GM08714 (cell line): ENCODE data around the gene CORO2A.

ENCODE experiments used
- H3K4me3 ChIP-seq: fragments of 200-500 bp; sonication (Bioruptor generic); 2 replicates; pipeline ENCODE4 v1.5.1; 2014; ENCODE audit warnings: mild to moderate bottlenecking, low read length, inconsistent platforms
- ZNF274 ChIP-seq: IDR thresholded peaks from 2 replicates; pipeline ENCODE4 v1.6.1; 2012; ENCODE audit warnings: mild to moderate bottlenecking, low read depth, low read length

The CORO2A gene, protein sequence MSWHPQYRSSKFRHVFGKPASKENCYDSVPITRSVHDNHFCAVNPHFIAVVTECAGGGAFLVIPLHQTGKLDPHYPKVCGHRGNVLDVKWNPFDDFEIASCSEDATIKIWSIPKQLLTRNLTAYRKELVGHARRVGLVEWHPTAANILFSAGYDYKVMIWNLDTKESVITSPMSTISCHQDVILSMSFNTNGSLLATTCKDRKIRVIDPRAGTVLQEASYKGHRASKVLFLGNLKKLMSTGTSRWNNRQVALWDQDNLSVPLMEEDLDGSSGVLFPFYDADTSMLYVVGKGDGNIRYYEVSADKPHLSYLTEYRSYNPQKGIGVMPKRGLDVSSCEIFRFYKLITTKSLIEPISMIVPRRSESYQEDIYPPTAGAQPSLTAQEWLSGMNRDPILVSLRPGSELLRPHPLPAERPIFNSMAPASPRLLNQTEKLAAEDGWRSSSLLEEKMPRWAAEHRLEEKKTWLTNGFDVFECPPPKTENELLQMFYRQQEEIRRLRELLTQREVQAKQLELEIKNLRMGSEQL

DNA sequence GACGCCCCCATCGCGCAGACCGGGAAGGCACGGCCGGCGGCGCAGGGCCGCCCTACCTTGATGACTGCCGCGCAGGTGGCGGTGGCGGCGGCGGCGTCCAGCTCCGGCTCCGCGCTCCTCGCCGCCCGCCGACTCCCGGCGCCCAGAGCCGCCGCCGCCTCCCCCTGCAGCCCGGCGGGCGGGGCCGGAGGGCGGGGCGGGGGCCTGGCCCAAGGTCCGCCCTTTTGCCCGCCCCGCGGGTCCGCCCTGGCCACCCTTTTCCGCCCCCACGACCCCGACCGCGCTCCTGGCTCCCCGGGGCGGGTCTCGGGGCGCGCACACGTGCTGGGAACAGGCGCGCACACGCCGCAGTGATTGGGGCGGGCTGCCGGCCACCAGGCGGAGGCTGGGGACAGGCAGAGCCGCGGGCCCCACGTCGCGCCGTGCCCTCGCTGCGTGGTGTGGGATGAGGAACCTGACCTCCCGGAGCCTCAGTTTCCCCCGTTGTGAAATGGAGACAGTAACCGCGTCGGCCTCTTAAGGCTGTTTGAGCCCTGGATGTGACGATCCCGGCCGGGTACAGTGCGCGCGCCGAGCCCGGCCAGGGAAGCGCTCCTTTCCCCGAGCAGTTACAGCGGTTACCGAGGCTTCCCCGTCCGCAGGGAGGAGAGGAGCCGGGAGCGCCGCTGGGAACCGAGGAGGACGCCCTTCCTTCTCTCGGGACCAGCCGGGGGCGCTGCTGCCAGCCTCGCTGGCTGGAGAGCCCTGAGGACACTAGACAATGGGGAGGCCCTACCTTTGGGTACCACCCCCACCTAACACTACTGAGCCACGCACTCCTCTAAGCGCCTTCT is at the start of gene CORO2A:
CORO2A (minus strand) TSS at position 135 of the 833 bp plus-strand sequence. CDS start 34,977 bp downstream, outside the sequence.
- no peak for TF ChIP-seq ZNF274

DNA sequence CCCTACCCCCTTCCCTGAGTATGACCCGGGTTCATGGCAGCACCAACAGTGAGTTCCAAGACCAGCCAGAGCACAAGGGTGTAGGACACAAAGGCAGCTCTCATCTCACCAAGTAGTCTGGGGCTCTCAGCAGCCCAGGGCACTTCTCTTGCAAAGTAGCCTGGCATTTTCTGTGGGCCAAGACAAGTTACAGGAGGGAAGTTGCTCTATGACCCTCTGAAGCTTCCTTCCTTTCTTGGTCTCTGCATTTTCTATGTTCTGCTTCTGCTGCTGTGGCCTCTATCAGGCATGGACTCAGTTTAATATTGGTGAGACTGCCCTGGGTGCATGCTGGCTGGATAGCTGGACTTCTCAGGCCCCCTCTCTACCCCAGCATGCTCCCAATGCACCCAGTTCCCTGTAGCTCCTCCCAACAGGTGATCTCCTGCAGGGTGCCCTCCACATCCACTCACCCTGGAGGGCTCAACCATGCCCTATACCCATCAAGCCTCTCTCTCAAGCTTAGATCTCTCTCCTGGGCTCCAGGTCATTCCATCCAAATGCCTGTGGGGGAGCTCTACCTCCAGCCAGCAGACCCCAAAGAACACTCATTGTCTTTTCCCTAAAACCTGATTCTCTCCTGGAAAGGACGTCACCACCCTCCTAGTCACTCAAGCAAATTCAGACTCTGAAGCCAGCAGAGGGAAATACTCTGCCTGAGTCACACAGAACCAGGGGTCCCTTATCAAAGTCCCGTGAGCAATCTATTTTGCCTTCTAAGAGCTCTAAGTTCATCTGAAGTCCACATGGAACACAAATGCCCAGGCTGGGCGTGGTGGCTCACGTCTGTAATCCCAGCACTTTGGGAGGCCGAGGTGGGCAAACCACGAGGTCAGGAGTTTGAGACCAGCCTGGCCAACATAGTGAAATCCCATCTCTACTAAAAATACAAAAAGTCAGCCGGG is 49.2 kb upstream of the CORO2A start:
- no peak overlapping the region for H3K4me3 ChIP-seq
- TF ChIP-seq ZNF274 = no peak

More for the DNA sequence above, at the start of gene CORO2A:
- peak within 1 kb of the TSS; percentile 58; the same call in 1 of the 2 replicates for H3K4me3 ChIP-seq

DNA sequence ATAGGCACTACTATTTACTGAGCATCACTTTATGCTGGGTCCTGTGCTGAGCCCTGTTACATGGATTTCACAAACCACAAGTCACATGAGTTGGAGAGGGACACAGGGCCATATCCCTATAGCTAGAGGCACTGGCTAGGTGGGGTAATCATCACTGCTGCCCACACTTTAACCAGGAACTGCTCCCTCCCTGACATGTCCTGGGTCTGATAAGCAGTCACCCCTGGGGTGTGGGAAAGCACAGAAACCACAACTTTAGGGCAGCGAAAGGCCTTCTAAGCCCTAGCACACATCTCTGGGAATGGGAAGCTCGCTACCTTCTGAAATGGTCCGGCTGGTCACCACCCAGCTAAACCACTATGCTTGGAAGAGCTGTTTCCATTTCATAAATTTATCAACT is 48.0 kb upstream of the CORO2A start:
- no peak overlapping the region for H3K4me3 ChIP-seq
- TF ChIP-seq ZNF274 = no peak

DNA sequence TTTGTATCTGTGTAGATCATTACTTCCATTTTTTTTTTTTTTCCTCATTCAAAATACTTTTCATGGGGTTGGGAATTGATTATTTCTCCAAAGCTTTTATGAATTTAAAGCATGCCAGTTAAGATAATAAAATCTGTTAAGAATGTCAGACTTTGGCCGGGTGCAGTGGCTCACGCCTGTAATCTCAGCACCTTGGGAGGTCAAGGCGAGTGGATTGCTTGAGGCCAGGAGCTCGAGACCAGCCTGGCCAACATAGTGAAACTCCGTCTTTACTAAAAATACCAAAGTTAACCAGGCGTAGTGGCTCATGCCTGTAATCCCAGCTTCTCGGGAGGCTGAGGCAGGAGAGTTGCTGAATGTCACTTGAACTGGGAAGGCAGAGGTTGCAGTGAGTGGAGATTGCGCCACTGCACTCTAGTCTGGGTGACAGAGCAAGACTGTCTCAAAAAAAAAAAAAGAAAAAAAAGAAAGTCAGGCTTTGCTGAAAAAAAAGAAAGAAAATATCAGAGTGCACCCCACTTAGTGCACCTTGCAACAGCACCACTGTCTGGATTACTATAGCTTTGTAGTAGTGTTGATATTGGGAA is 44.6 kb upstream of the CORO2A start:
- no peak for TF ChIP-seq ZNF274
- H3K4me3 ChIP-seq = no peak overlapping the region

DNA sequence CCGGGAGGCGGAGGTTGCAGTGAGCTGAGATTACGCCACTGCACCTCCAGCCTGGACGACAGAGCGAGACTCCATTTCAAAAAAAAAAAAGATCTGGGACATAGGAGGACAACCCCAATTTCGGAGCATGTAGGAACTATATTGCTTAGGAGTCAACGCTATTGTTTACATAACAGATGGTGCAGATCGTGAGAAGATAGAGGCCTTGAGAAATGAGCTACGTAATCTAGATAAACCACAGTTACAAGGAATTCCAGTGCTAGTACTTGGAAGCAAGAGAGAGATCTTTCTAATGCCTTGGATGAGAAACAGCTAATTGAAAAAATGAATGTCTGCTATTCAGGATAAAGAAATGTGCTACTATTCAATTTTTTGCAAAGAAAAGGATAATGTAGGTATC is 42.7 kb upstream of the CORO2A start:
- no peak overlapping the region for H3K4me3 ChIP-seq
- TF ChIP-seq ZNF274 = no peak

DNA sequence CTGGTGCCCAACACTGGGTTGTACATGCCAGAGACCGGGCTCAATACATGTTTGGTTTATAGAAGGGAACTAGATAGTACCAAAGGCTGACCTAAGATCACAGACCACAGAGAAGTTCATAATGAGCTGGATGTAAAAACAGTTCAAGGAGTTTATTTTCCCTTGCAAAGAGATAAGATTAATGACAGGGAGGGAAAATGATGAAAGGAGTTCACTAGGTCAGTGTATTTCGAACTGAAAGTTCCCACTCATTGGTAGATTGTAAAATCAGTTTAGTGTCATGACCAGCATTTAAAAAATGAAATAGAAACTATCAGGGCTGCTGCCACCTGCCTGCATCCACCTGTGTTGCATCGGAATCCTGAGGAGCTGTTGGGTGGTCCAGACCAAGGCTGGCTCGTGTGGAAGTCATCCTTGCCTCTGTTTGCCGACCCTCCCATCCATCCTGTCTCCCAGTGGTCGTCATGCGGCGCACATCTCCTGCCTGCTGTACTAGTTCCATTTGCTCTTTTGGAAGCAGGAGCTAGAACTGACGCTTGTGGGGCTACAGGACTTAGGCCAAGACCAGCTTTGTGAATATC is 41.9 kb upstream of the CORO2A start:
- H3K4me3 ChIP-seq = no peak overlapping the region
- TF ChIP-seq ZNF274 = no peak

DNA sequence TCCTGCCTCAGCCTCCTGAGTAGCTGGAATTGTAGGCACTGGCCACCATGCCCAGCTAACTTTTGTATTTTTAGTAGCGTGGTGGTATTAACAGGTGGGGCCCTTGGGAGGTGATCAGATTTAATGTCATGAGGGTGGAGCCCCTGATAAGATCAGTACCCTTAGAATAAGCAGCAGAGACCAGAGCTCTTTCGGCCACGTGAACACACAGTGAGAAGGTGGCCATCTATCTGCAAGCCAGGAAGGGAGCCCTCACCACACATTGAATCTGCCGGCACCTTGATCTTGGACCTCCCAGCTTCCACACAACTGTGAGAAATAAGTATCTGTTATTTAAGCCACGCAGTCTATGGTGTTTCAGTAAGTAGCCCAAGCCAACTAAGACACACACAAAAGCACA is 40.5 kb upstream of the CORO2A start:
- no peak overlapping the region for H3K4me3 ChIP-seq
- TF ChIP-seq ZNF274 = no peak

DNA sequence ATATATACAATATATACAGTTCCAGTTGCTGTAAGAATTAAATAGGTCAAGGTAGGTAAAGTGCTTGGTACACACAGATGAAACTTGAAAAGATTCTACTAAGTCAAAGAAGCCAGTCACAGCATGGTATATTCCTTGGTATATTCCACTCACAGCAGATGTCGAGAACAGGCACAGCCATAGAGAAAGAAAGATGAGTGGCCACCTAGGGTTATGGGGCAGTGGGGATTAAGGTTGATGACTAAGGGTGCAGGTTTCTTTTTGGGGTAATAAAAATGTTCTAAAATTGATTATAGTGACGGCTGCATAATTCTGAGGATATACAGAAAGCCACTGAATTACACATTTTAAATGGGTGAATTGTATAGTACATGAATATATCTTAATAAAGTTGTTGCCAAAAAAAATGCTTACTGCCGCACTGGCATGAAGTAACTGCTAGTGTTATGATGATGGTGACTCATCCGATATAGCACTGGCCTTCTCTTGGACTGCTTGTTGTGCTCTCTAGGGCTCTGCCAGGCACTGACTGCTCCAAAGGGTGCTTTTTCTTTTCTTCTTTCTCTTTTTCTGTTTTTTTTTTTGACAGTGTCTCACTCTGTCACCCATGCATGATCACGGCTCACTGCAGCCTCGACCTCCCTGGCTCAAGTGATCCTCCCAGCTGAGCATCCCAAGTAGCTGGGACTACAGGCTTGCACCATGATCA is 39.5 kb upstream of the CORO2A start:
- no peak for TF ChIP-seq ZNF274
- no peak overlapping the region for H3K4me3 ChIP-seq

DNA sequence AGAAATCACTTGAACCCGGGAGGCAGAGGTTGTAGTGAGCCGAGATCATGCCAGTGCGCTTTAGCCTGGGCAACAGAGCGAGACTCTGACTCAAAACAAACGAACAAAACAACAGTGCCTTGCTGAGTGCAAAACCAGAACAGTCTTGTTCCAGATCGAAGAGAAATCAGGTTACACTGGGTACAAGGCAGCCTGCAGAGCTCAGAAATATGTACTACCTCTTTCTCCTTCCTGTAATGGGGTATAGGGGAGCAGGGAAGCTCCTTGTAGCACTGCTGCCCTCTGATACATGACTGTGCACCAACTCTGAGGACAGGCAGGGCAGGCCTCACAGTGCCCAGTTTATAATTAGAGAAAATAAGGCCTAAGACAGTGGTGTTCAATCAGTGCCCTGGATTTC is 38.4 kb upstream of the CORO2A start:
- H3K4me3 ChIP-seq = no peak overlapping the region
- no peak for TF ChIP-seq ZNF274

DNA sequence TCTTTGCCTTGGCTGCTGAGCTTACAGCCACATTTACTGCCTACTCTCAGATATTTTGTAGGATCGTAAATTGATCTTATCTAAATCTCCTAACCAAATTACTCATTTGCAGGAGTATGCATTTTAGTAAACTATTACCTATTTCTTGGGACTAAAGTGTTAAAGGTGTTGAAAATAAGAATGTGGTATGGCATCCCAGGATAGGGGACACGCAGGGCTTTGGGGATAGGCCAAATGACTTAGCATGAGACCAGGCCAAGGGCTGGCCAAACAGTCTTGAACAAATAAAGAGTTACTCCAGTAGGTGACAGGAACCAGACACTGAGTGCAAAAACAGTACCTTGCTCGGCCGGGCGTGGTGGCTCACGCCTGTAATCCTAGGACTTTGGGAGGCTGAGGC is 37.9 kb upstream of the CORO2A start:
- no peak for TF ChIP-seq ZNF274
- H3K4me3 ChIP-seq = no peak overlapping the region

DNA sequence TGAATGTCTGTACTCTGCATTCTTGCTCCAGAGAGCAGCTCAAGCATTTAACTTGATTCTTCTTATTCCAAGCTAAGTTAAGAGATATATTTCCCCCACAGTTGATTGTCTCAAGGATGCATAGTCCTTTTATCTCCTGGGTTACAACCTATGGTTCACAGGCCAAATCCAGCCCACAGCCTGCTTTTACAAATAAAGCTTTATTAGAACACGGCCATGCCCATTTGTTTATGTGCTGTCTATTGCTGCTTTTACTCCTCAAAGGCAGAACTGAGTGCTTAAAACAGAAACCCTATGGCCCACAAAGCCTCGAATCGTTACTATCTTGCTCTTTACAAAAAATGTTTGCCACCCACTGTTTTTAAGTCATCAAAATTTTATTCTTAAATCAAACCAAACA is 37.2 kb upstream of the CORO2A start:
- no peak overlapping the region for H3K4me3 ChIP-seq
- TF ChIP-seq ZNF274 = no peak

DNA sequence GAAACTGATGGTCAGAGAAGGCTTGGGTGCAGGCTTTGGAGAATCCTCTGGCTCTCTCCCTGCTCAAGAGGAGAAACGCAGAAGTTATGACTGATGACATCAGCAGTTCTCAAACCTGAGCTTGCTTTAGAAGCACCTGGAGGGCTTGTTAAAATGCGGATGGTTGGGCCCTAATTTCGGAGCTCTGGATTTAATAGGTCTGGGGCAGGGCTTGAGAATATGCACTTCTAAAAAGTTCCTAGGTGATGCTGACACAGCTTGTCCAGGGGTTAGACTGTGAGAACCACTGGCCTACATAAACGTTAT is 36.6 kb upstream of the CORO2A start:
- no peak for TF ChIP-seq ZNF274
- no peak overlapping the region for H3K4me3 ChIP-seq
